ENCODE results near the gene TCERG1L.
"Not testable (repeated sequence)": the region's sequence is repeated elsewhere in the genome, so short reads cannot be mapped to it uniquely, and the experiment has no call there.

Gene TCERG1L

GRCh38 chr10:131078882-131079280 lies 232.6 kb downstream of the TCERG1L start:
- not testable (repeated sequence) for DNase-seq (ENCODE audit: insufficient read length, low spot score); FAIRE-seq

GRCh38 chr10:131078131-131078881 lies 233.2 kb downstream of the TCERG1L start:
- FAIRE-seq (no peak), DNase-seq (ENCODE audit: insufficient read length, low spot score) (no peak)

- DNase-seq (ENCODE audit: insufficient read length, low spot score) (no peak), FAIRE-seq (no peak)
Measured at GRCh38 chr10:131077724-131078123, 233.8 kb downstream of the TCERG1L start.

- no peak for FAIRE-seq
- DNase-seq (ENCODE audit: insufficient read length, low spot score), result no peak
Measured at GRCh38 chr10:131077031-131077430, 234.5 kb downstream of the TCERG1L start.

GRCh38 chr10:131076356-131076755 lies 235.2 kb downstream of the TCERG1L start:
- no peak for FAIRE-seq
- DNase-seq (ENCODE audit: insufficient read length, low spot score), result no peak

- DNase-seq (ENCODE audit: insufficient read length, low spot score) (no peak), FAIRE-seq (no peak)
Measured at GRCh38 chr10:131075218-131075770, 236.2 kb downstream of the TCERG1L start.

GRCh38 chr10:131074682-131075081 lies 236.8 kb downstream of the TCERG1L start:
- FAIRE-seq, result no peak
- DNase-seq (ENCODE audit: insufficient read length, low spot score), result no peak

- no peak for DNase-seq (ENCODE audit: insufficient read length, low spot score)
- FAIRE-seq, result no peak
Measured at GRCh38 chr10:131073469-131074035, 238.0 kb downstream of the TCERG1L start.

- FAIRE-seq (no peak), DNase-seq (ENCODE audit: insufficient read length, low spot score) (no peak)
Measured at GRCh38 chr10:131072651-131073468, 238.7 kb downstream of the TCERG1L start.

- FAIRE-seq, result no peak
- no peak for DNase-seq (ENCODE audit: insufficient read length, low spot score)
Measured at GRCh38 chr10:131071721-131072120, 239.8 kb downstream of the TCERG1L start.

- no peak for DNase-seq (ENCODE audit: insufficient read length, low spot score)
- FAIRE-seq, result no peak
Measured at GRCh38 chr10:131070856-131071255, 240.7 kb downstream of the TCERG1L start.

GRCh38 chr10:131068760-131069159 lies 242.8 kb downstream of the TCERG1L start:
- no peak for DNase-seq (ENCODE audit: insufficient read length, low spot score)
- FAIRE-seq, result no peak

- no peak for FAIRE-seq
- no peak for DNase-seq (ENCODE audit: insufficient read length, low spot score)
Measured at GRCh38 chr10:131068311-131068710, 243.2 kb downstream of the TCERG1L start.

GRCh38 chr10:131067690-131068089 lies 243.8 kb downstream of the TCERG1L start:
- FAIRE-seq, result no peak

GRCh38 chr10:131065673-131066305 lies 245.7 kb downstream of the TCERG1L start:
- no peak for FAIRE-seq
- DNase-seq (ENCODE audit: insufficient read length, low spot score), result no peak

More at GRCh38 chr10:131067690-131068089, 243.8 kb downstream of the TCERG1L start:
- DNase-seq (ENCODE audit: insufficient read length, low spot score), result no peak

GRCh38 chr10:131063311-131063710 lies 248.2 kb downstream of the TCERG1L start:
- no peak for DNase-seq (ENCODE audit: insufficient read length, low spot score)
- FAIRE-seq, result no peak

- FAIRE-seq (no peak), DNase-seq (ENCODE audit: insufficient read length, low spot score) (no peak)
Measured at GRCh38 chr10:131062621-131063260, 248.8 kb downstream of the TCERG1L start.

- no peak for FAIRE-seq
- DNase-seq (ENCODE audit: insufficient read length, low spot score), result no peak
Measured at GRCh38 chr10:131061216-131061615, 250.3 kb downstream of the TCERG1L start.

GRCh38 chr10:131059881-131060280 lies 251.6 kb downstream of the TCERG1L start:
- FAIRE-seq (no peak), DNase-seq (ENCODE audit: insufficient read length, low spot score) (no peak)

- no peak for FAIRE-seq
Measured at GRCh38 chr10:131058799-131059198, 252.7 kb downstream of the TCERG1L start.

More at GRCh38 chr10:131058799-131059198, 252.7 kb downstream of the TCERG1L start:
- no peak for DNase-seq (ENCODE audit: insufficient read length, low spot score)
